Vagina (tissue), 2 donors: ENCODE data around the gene LGALS8.

ENCODE experiments used
- POLR2A ChIP-seq, 2 donors: fragments of 450-650 bp; IDR thresholded peaks; one replicate each; pipeline ENCODE4 v1.6.1; 2017; ENCODE audit warnings: antibody characterized with exemption in 2 of 2, mild to moderate bottlenecking in 2 of 2, moderate library complexity in 2 of 2
- TF ChIP-seq, protein P1 (sequence below), 3 experiments: fragments of 450-650 bp in 2 of 3; fragments of 200-600 bp in 1 of 3; sonication (generic) in 1 of 3; IDR thresholded peaks; one replicate each; pipeline ENCODE4 v1.5.1; 2017 to 2019; ENCODE audit warnings: antibody characterized with exemption in 3 of 3, mild to moderate bottlenecking in 2 of 3, moderate library complexity in 2 of 3

DNA sequence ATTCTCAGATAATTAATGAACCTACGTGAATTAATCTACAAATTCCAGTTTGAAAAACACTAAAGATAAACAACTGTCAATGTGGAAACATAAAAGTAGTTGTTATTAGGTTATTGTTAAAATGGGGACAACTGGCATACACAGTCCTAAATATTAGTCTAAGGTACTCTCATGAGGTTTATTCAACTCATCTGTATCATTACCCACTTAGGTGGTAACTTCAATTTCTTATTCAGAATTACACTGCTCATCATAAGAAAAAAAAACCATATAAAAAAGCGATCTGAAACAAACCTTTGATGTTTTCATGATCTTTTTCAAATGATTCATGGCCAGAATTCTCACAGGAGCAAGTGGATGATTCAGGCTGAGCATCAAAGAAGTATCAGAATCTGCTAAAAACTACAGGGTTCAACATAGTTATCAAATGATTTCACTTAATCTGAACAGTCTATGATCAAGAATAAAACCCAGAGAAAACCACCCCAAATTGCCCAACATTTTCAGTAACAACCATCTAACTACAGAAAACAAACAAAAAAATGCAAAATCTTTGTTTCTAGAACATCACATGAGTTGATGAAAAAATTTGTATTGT, 66.9 kb downstream of the LGALS8 start:
- TF ChIP-seq, protein P1, sequence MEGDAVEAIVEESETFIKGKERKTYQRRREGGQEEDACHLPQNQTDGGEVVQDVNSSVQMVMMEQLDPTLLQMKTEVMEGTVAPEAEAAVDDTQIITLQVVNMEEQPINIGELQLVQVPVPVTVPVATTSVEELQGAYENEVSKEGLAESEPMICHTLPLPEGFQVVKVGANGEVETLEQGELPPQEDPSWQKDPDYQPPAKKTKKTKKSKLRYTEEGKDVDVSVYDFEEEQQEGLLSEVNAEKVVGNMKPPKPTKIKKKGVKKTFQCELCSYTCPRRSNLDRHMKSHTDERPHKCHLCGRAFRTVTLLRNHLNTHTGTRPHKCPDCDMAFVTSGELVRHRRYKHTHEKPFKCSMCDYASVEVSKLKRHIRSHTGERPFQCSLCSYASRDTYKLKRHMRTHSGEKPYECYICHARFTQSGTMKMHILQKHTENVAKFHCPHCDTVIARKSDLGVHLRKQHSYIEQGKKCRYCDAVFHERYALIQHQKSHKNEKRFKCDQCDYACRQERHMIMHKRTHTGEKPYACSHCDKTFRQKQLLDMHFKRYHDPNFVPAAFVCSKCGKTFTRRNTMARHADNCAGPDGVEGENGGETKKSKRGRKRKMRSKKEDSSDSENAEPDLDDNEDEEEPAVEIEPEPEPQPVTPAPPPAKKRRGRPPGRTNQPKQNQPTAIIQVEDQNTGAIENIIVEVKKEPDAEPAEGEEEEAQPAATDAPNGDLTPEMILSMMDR (IDR thresholded peaks at IDR 0.05) = no peak
- no peak for TF ChIP-seq POLR2A (IDR thresholded peaks at IDR 0.05)
